Measurements from ENCODE around the gene SLC2A13. TPM values are rescaled to one million over a fixed set of nuclear protein-coding genes. Genes with fewer than 3 reads are reported as not detected.

The SLC2A13 gene
- total and polyA plus RNA-seq, 10 of the 15 experiments (the other 5 are each of a cell fraction or from before 2014, with no cell fraction given): 0.05 to 3.7 (median 0.25) TPM

DNA sequence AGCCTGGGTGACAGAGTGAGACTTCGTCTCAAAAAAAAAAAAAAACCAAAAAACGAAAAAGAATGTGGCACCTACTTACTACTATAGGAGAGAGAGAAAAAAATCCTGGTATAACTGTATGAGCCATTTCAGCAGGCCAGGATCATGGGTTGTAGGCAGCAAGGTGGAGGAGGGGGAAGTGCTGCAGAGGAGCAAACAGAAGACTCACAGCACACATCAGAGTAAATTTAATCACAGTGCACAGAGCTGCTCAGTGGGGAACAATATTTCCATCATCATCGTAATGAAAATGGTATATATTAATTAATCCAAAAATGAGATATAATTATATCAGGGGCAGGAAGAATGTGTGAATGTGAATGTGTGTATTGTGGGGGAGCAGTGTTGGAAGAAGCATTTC lies 175.8 kb downstream of the SLC2A13 start:
- in situ Hi-C loops (cut with MboI): no loop called here

DNA sequence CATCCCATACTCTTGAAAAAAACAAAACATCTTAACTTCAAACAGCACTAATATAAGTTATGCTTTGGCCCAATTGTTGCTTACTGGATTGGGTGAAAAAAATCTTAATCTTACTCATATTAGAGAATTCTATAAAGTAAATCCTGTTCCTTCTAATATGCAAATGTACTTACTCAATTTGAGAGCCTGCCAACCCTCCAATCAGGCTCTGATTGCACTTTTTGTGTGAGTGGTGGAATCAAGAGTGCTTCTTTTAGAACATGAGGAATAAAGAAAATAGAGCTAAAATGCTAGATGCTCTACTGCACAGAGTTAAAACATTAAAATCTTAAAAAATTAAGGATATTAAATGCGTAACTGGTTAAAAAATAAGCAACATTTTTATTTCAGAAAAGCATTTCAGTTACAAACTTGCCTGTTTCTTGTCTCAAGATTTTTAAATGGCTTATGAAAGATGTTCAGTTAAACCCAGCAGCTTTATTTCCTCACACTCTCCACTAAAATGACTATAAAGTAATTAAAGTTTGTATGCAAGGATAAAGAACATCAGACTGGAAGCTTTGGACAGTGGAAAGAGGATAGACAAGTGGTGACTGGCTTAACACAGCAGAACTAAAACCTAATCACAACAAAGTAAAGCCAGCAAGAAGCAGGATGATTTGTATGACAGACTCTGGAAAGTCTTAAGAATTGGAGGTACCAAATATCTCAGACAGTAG lies 177.5 kb downstream of the SLC2A13 start:
- no peak for DNase-seq (ENCODE audit: low read depth, low spot score)
- ChIA-PET POLR2A (interaction anchor here (0.6 kb wide), 1 partner anchor 403 kb away, joined by 3 read pairs; no protein-coding TSS in a partner anchor), SMC1A (ENCODE audit: uncharacterized antibody, unreplicated experiment) (interaction anchor here (2.2 kb wide), 1 partner anchor 8 kb away, joined by 4 read pairs; no protein-coding TSS in a partner anchor), RAD21 (ENCODE audit: unreplicated experiment) (no interaction called here), CTCF (no interaction called here)
- H4K20me1 ChIP-seq (ENCODE audit: control insufficient read depth, insufficient read depth): no peaks in the 10 kb centered on the region
- no peak for FAIRE-seq
- no peak for TF ChIP-seq FOS (IDR thresholded peaks at IDR 0.05; ENCODE audit: borderline replicate concordance, extremely low read depth, insufficient read length)
- H3K9ac ChIP-seq (ENCODE audit: control insufficient read depth, insufficient read depth, low read length): no peak overlapping the region
- ATAC-seq: no peak
- no peak overlapping the region for H2AFZ ChIP-seq (ENCODE audit: control insufficient read depth, low read depth, low read length)
- H3K9me3 ChIP-seq (replicated peaks; ENCODE audit: control insufficient read depth, insufficient read depth, low read length): no peaks in the 10 kb centered on the region
- 79% methylated on average over 1 of the region's 1 CpG for WGBS (ENCODE audit: insufficient coverage, insufficient replicate concordance, low lambda C conversion rate, missing lambda C conversion rate)
- no peaks in the 10 kb centered on the region for H3K79me2 ChIP-seq (ENCODE audit: control insufficient read depth, insufficient read depth, low read length)
- H3K27ac ChIP-seq (ENCODE audit: control insufficient read depth, insufficient read depth): no peak overlapping the region
- no peaks in the 10 kb centered on the region for H3K36me3 ChIP-seq (ENCODE audit: control insufficient read depth in 2 of 2, insufficient read depth in 2 of 2, low read length in 1 of 2)
- BruUV-seq (replicated peaks): no TSS peak
- H3K4me3 ChIP-seq: no peak overlapping the region
- H3K4me1 ChIP-seq (ENCODE audit: control insufficient read depth, insufficient read depth, low read length): no peaks in the 10 kb centered on the region
- intact Hi-C loops (cut with micrococcal nuclease; ENCODE audit: unreplicated experiment) (no loop called here), in situ Hi-C loops (cut with MboI) (no loop called here)
- no peaks in the 10 kb centered on the region for H3K27me3 ChIP-seq (replicated peaks in 1 of 2; ENCODE audit: control insufficient read depth in 2 of 2, insufficient read depth in 2 of 2, low read length in 1 of 2)
- no peak overlapping the region for H3K4me2 ChIP-seq (ENCODE audit: control insufficient read depth, insufficient read depth)

More for the DNA sequence above, 175.8 kb downstream of the SLC2A13 start:
- no peaks in the 10 kb centered on the region for H3K4me1 ChIP-seq (ENCODE audit: control insufficient read depth, insufficient read depth, low read length)
- no peak overlapping the region for H3K4me2 ChIP-seq (ENCODE audit: control insufficient read depth, insufficient read depth)
- ChIA-PET RAD21 (ENCODE audit: unreplicated experiment) (no interaction called here), POLR2A (no interaction called here), SMC1A (ENCODE audit: uncharacterized antibody, unreplicated experiment) (no interaction called here), CTCF (no interaction called here)
- 55% methylated on average over 2 of the region's 3 CpGs for WGBS (ENCODE audit: insufficient coverage, insufficient replicate concordance, low lambda C conversion rate, missing lambda C conversion rate)
- no peaks in the 10 kb centered on the region for H3K36me3 ChIP-seq (ENCODE audit: control insufficient read depth in 2 of 2, insufficient read depth in 2 of 2, low read length in 1 of 2)
- H2AFZ ChIP-seq (ENCODE audit: control insufficient read depth, low read depth, low read length): no peak overlapping the region
- no peaks in the 10 kb centered on the region for H3K79me2 ChIP-seq (ENCODE audit: control insufficient read depth, insufficient read depth, low read length)
- intact Hi-C loops (cut with micrococcal nuclease; ENCODE audit: unreplicated experiment): no loop called here
- no peak for FAIRE-seq
- BruUV-seq (replicated peaks): no TSS peak
- H4K20me1 ChIP-seq (ENCODE audit: control insufficient read depth, insufficient read depth): no peaks in the 10 kb centered on the region
- H3K9me3 ChIP-seq (replicated peaks; ENCODE audit: control insufficient read depth, insufficient read depth, low read length): no peaks in the 10 kb centered on the region
- no peak overlapping the region for H3K4me3 ChIP-seq
- no peak for DNase-seq (ENCODE audit: low read depth, low spot score)
- no peak for ATAC-seq
- TF ChIP-seq ZNF384 (IDR thresholded peaks at IDR 0.05; ENCODE audit: borderline replicate concordance, low read depth, low read length): no peak
- H3K27me3 ChIP-seq (replicated peaks in 1 of 2; ENCODE audit: control insufficient read depth in 2 of 2, insufficient read depth in 2 of 2, low read length in 1 of 2): no peaks in the 10 kb centered on the region
- no peak overlapping the region for H3K9ac ChIP-seq (ENCODE audit: control insufficient read depth, insufficient read depth, low read length)
- H3K27ac ChIP-seq (ENCODE audit: control insufficient read depth, insufficient read depth): no peak overlapping the region

Data from GM12878 (cell line).